ENCODE measurements around the gene GABRB2.

The GABRB2 gene

GRCh38 chr5:161387121-161387520, 159.4 kb downstream of the GABRB2 start:
- Mint-ChIP-seq H3K36me3 (ENCODE audit: low read depth) (no peaks in the 10 kb centered on the region), H3K4me1 (ENCODE audit: low read depth) (no peaks in the 10 kb centered on the region), H3K9me3 (no peaks in the 10 kb centered on the region), H3K27ac (no peak overlapping the region), H3K4me3 (no peak overlapping the region), H3K27me3 (no peaks in the 10 kb centered on the region)
- DNase-seq = no peak

GRCh38 chr5:161385027-161385426, 161.5 kb downstream of the GABRB2 start:
- H3K9me3 Mint-ChIP-seq = no peaks in the 10 kb centered on the region
- no peaks in the 10 kb centered on the region for H3K27me3 Mint-ChIP-seq
- H3K4me1 Mint-ChIP-seq (ENCODE audit: low read depth) = no peaks in the 10 kb centered on the region
- H3K4me3 Mint-ChIP-seq = no peak overlapping the region
- no peak overlapping the region for H3K27ac Mint-ChIP-seq
- DNase-seq = no peak
- H3K36me3 Mint-ChIP-seq (ENCODE audit: low read depth) = no peaks in the 10 kb centered on the region

GRCh38 chr5:161382685-161383084, 163.8 kb downstream of the GABRB2 start:
- H3K36me3 Mint-ChIP-seq (ENCODE audit: low read depth) = no peaks in the 10 kb centered on the region
- no peaks in the 10 kb centered on the region for H3K9me3 Mint-ChIP-seq
- DNase-seq = no peak
- H3K27ac Mint-ChIP-seq = no peak overlapping the region
- H3K4me3 Mint-ChIP-seq = no peak overlapping the region
- no peaks in the 10 kb centered on the region for H3K27me3 Mint-ChIP-seq
- H3K4me1 Mint-ChIP-seq (ENCODE audit: low read depth) = no peaks in the 10 kb centered on the region

- no peak for DNase-seq
Measured at GRCh38 chr5:161380486-161380885, 166.0 kb downstream of the GABRB2 start.

GRCh38 chr5:161378701-161379100, 167.8 kb downstream of the GABRB2 start:
- H3K4me3 Mint-ChIP-seq = no peak overlapping the region
- no peaks in the 10 kb centered on the region for H3K27me3 Mint-ChIP-seq
- H3K27ac Mint-ChIP-seq = no peak overlapping the region
- no peak for DNase-seq
- no peaks in the 10 kb centered on the region for H3K36me3 Mint-ChIP-seq (ENCODE audit: low read depth)
- no peaks in the 10 kb centered on the region for H3K4me1 Mint-ChIP-seq (ENCODE audit: low read depth)
- H3K9me3 Mint-ChIP-seq = no peaks in the 10 kb centered on the region

More at GRCh38 chr5:161380486-161380885, 166.0 kb downstream of the GABRB2 start:
- Mint-ChIP-seq H3K4me1 (ENCODE audit: low read depth) (no peaks in the 10 kb centered on the region), H3K27ac (no peak overlapping the region), H3K4me3 (no peak overlapping the region), H3K36me3 (ENCODE audit: low read depth) (no peaks in the 10 kb centered on the region), H3K9me3 (no peaks in the 10 kb centered on the region), H3K27me3 (no peaks in the 10 kb centered on the region)

- H3K4me3 Mint-ChIP-seq = no peak overlapping the region
- H3K4me1 Mint-ChIP-seq (ENCODE audit: low read depth) = no peaks in the 10 kb centered on the region
- H3K27ac Mint-ChIP-seq = no peak overlapping the region
- no peaks in the 10 kb centered on the region for H3K36me3 Mint-ChIP-seq (ENCODE audit: low read depth)
- DNase-seq = no peak
- H3K9me3 Mint-ChIP-seq = no peaks in the 10 kb centered on the region
- H3K27me3 Mint-ChIP-seq = no peaks in the 10 kb centered on the region
Measured at GRCh38 chr5:161376034-161376433, 170.5 kb downstream of the GABRB2 start.

GRCh38 chr5:161373345-161373707, 173.2 kb downstream of the GABRB2 start:
- H3K27ac Mint-ChIP-seq = no peak overlapping the region
- no peaks in the 10 kb centered on the region for H3K36me3 Mint-ChIP-seq (ENCODE audit: low read depth)
- H3K4me3 Mint-ChIP-seq = no peak overlapping the region
- DNase-seq = no peak
- H3K9me3 Mint-ChIP-seq = no peaks in the 10 kb centered on the region
- no peaks in the 10 kb centered on the region for H3K27me3 Mint-ChIP-seq
- no peaks in the 10 kb centered on the region for H3K4me1 Mint-ChIP-seq (ENCODE audit: low read depth)

- Mint-ChIP-seq H3K36me3 (ENCODE audit: low read depth) (no peaks in the 10 kb centered on the region), H3K4me1 (ENCODE audit: low read depth) (no peaks in the 10 kb centered on the region), H3K27me3 (no peaks in the 10 kb centered on the region), H3K27ac (no peak overlapping the region), H3K9me3 (no peaks in the 10 kb centered on the region), H3K4me3 (no peak overlapping the region)
- no peak for DNase-seq
Measured at GRCh38 chr5:161372682-161373344, 173.7 kb downstream of the GABRB2 start.

GRCh38 chr5:161369022-161369421, 177.5 kb downstream of the GABRB2 start:
- Mint-ChIP-seq H3K9me3 (no peaks in the 10 kb centered on the region), H3K36me3 (ENCODE audit: low read depth) (no peaks in the 10 kb centered on the region), H3K4me3 (no peak overlapping the region), H3K4me1 (ENCODE audit: low read depth) (no peaks in the 10 kb centered on the region), H3K27ac (no peak overlapping the region), H3K27me3 (no peaks in the 10 kb centered on the region)
- no peak for DNase-seq

- Mint-ChIP-seq H3K9me3 (no peaks in the 10 kb centered on the region), H3K4me1 (ENCODE audit: low read depth) (no peaks in the 10 kb centered on the region), H3K36me3 (ENCODE audit: low read depth) (no peaks in the 10 kb centered on the region), H3K27ac (no peak overlapping the region), H3K4me3 (no peak overlapping the region), H3K27me3 (no peaks in the 10 kb centered on the region)
- no peak for DNase-seq
Measured at GRCh38 chr5:161358446-161358845, 188.1 kb downstream of the GABRB2 start.

- Mint-ChIP-seq H3K27me3 (no peaks in the 10 kb centered on the region), H3K4me1 (ENCODE audit: low read depth) (no peaks in the 10 kb centered on the region), H3K9me3 (peaks cover 3% of the 10 kb centered on the region), H3K36me3 (ENCODE audit: low read depth) (no peaks in the 10 kb centered on the region), H3K4me3 (no peak overlapping the region), H3K27ac (no peak overlapping the region)
- no peak for DNase-seq
Measured at GRCh38 chr5:161344234-161344633, 202.3 kb downstream of the GABRB2 start.

- H3K36me3 Mint-ChIP-seq (ENCODE audit: low read depth) = no peaks in the 10 kb centered on the region
- H3K27ac Mint-ChIP-seq = no peak overlapping the region
- H3K4me1 Mint-ChIP-seq (ENCODE audit: low read depth) = no peaks in the 10 kb centered on the region
- DNase-seq = no peak
- H3K9me3 Mint-ChIP-seq = peaks cover 3% of the 10 kb centered on the region
- no peak overlapping the region for H3K4me3 Mint-ChIP-seq
- no peaks in the 10 kb centered on the region for H3K27me3 Mint-ChIP-seq
Measured at GRCh38 chr5:161342886-161343285, 203.6 kb downstream of the GABRB2 start.

- Mint-ChIP-seq H3K4me3 (no peak overlapping the region), H3K27me3 (no peaks in the 10 kb centered on the region), H3K36me3 (ENCODE audit: low read depth) (no peaks in the 10 kb centered on the region), H3K4me1 (ENCODE audit: low read depth) (no peaks in the 10 kb centered on the region), H3K9me3 (no peaks in the 10 kb centered on the region), H3K27ac (no peak overlapping the region)
- no peak for DNase-seq
Measured at GRCh38 chr5:161340012-161340411, 206.5 kb downstream of the GABRB2 start.

GRCh38 chr5:161333194-161333880, 213.2 kb downstream of the GABRB2 start:
- H3K4me1 Mint-ChIP-seq (ENCODE audit: low read depth) = no peaks in the 10 kb centered on the region
- H3K36me3 Mint-ChIP-seq (ENCODE audit: low read depth) = no peaks in the 10 kb centered on the region
- no peak for DNase-seq
- no peaks in the 10 kb centered on the region for H3K27me3 Mint-ChIP-seq
- H3K4me3 Mint-ChIP-seq = no peak overlapping the region
- no peak overlapping the region for H3K27ac Mint-ChIP-seq
- peaks cover 10% of the 10 kb centered on the region for H3K9me3 Mint-ChIP-seq

GRCh38 chr5:161332343-161332742, 214.2 kb downstream of the GABRB2 start:
- no peak for DNase-seq
- Mint-ChIP-seq H3K9me3 (peaks cover 10% of the 10 kb centered on the region), H3K4me3 (no peak overlapping the region), H3K27me3 (no peaks in the 10 kb centered on the region), H3K4me1 (ENCODE audit: low read depth) (no peaks in the 10 kb centered on the region), H3K27ac (no peak overlapping the region), H3K36me3 (ENCODE audit: low read depth) (no peaks in the 10 kb centered on the region)

All from activated T-cell treated with anti-CD3 and anti-CD28 coated beads, Interleukin-2, amount 50 U/mL, for 24 hours (primary cell).